ENCODE results near the gene GIMD1.
A peak's percentile ranks its signal among the peaks of the same experiment; 100 is the strongest.
"Not testable (repeated sequence)": the region's sequence is repeated elsewhere in the genome, so short reads cannot be mapped to it uniquely, and the experiment has no call there.

Gene GIMD1

GRCh38 chr4:106368678-106369077, at the start of gene GIMD1:
TSS of gene GIMD1 (minus strand) at chr4:106368778. CDS start at chr4:106367435, 1,343 bp downstream.
- TF ChIP-seq GATA1 (IDR thresholded peaks at IDR 0.05; ENCODE audit: low read depth, low read length) (no peak), POLR2A (IDR thresholded peaks at IDR 0.05; ENCODE audit: low read length) (no peak)
- no peak for DNase-seq

DNA sequence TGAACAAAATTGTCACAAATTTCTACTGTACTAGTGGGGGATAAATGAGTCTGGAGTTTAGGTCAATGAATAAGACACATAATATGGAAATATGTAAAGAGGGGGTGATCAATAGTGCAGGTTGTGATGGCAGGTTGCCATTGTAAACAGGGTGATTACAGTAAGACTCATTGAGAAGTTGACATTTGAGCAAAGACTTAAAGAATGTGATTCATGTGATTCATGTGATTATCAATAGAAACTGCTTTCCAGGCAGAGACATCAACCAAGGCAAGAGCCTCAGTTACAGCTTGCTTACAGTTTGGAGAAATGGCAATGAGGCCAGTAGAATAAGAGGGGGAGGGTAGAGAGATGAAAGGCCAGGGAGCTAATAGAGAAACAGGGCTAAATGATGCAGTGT, 45.8 kb upstream of the GIMD1 start:
- no peak for TF ChIP-seq GATA1 (IDR thresholded peaks at IDR 0.05; ENCODE audit: low read depth, low read length)
- no peak for TF ChIP-seq POLR2A (IDR thresholded peaks at IDR 0.05; ENCODE audit: low read length)
- no peak for DNase-seq

DNA sequence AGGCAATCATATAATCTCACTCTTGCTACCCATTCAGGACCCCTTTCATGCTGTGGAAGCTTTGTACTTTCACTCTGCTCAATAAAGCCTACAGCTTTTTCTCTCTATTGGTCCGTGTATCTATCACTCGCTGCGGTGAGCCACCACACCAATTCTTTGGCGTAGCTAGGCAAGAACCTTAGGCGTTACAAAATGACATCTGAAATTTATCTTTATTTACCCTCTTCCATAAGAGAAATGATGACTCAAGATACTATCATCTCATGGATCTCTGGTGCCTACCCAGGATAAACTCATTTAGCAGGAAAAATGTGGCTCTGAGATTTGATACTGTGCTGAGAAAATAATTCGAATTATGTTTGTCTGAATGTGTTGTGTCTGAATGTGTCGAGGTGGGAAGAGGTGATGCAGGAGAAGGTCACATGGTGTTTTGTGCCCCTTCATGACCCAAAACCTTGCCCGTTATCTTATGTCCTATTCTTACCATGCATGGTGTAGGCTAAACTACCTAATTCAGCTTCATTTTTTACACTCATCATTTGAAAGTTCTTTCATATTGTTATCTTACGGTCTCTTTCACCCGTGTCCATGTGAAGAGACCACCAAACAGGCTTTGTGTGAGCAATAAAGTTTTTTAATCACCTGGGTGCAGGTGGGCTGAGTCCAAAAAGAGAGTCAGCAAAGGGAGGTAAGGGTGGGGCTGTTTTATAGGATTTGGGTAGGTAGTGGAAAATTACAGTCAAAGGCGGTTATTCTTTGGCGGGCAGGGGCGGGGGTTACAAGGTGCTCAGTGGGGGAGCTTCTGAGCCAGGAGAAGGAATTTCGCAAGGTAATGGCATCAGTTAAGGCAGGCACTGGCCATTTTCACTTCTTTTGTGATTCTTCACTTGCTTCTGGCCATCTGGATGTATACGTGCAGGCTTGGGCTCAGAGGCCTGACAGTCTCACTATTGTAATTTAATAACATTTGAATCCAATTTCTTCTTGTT, 41.6 kb upstream of the GIMD1 start:
- no peak for DNase-seq
- TF ChIP-seq POLR2A (IDR thresholded peaks at IDR 0.05; ENCODE audit: low read length) (no peak), GATA1 (IDR thresholded peaks at IDR 0.05; ENCODE audit: low read depth, low read length) (no peak)

- not testable (repeated sequence) for DNase-seq
Measured at GRCh38 chr4:106408004-106408403, 39.4 kb upstream of the GIMD1 start.

DNA sequence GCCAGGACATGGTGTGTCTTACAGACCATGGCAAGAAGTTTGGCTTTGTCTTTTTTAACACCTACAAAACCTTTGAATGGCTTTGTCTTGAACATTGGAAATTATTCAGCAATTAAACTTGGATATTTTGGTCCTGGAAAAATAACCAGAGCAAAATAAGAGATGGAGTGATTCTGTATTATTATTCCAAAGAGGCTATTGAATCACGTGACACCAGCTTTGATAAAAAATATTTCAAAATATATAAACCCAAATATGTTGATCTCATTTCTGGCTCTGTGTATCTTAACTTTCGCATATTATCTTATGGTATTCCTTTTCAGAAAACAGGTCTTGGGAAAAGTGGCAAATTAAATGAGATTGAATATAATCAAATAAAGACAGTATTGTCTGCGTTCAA, 32.6 kb upstream of the GIMD1 start:
- no peak for DNase-seq
- TF ChIP-seq POLR2A (IDR thresholded peaks at IDR 0.05; ENCODE audit: low read length) = no peak
- TF ChIP-seq GATA1 (IDR thresholded peaks at IDR 0.05; ENCODE audit: low read depth, low read length) = no peak

DNA sequence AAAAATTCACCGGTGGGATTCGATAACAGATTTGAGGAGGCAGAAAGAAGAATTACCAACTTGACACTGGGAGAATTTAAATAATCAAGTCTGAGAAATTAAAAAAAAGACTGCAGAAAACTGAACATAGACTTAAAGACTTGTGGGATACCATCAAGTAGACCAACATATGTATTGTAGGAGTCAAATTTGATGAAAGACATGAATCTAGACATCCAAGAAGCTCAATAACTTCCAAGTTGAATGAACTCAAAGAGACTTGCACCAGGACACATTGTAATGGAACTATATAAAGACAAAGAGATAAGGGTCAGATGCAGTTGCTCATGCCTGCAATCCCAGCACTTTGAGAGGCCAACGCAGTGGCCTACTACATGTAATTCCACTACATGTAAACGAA, 30.3 kb upstream of the GIMD1 start:
- not testable (repeated sequence) for DNase-seq

DNA sequence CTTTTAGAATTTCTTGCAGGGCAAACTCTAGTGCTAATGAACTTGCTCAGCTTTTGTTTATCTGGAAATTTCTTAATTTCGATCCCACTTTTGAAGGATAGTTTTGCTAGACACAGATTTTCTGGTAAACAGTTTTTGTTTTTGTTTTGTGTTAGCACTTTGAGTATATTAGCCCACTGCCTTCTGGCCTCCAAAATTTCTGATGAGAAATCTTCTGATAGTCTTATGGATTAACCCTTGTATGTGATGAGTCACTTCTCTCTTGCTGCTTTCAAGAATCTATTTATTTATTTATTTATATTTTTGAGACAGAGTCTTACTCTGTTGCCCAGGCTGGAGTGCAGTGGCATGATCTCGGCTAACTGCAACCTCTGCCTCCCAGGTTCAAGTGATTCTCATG, 27.0 kb upstream of the GIMD1 start:
- DNase-seq = no peak
- no peak for TF ChIP-seq GATA1 (IDR thresholded peaks at IDR 0.05; ENCODE audit: low read depth, low read length)
- no peak for TF ChIP-seq POLR2A (IDR thresholded peaks at IDR 0.05; ENCODE audit: low read length)

DNA sequence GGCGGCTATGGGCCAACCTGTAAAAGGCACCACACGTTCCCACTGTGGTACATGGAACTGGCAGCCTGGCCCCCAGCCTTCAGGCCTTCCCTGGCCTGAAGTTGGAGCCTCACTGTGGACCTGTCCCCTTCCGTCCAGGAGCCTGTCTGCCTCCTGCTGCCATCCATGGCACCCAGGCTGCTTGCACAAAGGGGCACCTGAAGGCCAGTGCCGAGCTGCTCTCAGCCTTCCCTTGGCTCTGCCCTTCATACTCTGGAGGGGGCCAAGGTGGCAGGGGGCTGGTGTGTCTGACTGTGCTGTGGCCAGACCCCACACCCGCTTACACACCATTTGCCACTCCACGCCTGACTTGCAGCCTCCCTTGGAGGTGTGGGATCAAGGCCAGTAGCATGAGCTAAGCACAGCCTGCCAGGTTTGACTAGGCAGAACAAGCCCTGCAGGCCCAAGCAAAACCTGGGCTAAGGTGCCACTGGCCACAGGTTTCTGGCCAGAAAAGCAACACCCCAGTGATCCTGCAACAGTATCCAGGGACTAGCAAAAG, 17.3 kb upstream of the GIMD1 start:
- no peak for TF ChIP-seq POLR2A (IDR thresholded peaks at IDR 0.05; ENCODE audit: low read length)
- no peak for TF ChIP-seq GATA1 (IDR thresholded peaks at IDR 0.05; ENCODE audit: low read depth, low read length)
- no peak for DNase-seq

DNA sequence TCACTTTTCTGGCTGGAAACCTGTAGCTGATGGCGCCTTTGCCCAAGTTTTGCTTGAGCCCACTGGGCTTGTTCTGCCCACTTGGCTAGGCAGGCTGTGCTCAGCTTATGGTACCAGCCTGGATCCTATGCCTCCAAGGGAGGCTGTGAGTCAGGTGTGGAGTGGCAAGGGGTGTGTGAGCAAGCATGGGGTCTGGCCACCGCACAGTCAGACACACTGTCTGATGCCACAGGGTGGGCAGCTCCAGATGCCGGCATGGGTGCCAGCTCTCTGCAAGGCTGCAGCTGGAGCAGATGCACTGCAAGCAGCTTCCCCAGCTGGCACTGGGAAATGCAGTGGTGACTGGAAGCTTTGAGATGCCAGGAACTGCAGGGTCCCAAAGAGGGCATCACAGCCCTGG, 16.3 kb upstream of the GIMD1 start:
- TF ChIP-seq GATA1 (IDR thresholded peaks at IDR 0.05; ENCODE audit: low read depth, low read length) (no peak), POLR2A (IDR thresholded peaks at IDR 0.05; ENCODE audit: low read length) (no peak)
- DNase-seq = no peak

DNA sequence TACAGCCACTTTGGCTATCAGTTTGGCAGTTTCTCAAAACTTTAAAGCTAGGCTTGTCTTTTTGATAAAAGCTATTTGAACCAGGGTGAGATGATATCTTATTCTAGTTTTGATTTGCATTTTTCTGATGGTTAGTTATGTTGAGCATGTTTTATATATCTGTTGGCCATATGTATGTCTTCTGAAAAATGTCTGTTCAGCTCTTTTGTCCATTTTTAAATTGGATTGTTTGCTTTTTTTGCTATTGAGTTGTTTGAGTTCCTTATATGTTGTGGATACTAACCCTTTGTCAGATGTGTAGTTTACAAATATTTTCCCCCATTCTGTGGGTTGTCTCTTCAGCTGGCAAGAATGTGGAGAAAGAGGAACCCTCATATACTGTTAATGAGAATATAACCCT, 11.6 kb upstream of the GIMD1 start:
- TF ChIP-seq POLR2A (IDR thresholded peaks at IDR 0.05; ENCODE audit: low read length) = no peak
- TF ChIP-seq GATA1 (IDR thresholded peaks at IDR 0.05; ENCODE audit: low read depth, low read length) = no peak
- DNase-seq = no peak

DNA sequence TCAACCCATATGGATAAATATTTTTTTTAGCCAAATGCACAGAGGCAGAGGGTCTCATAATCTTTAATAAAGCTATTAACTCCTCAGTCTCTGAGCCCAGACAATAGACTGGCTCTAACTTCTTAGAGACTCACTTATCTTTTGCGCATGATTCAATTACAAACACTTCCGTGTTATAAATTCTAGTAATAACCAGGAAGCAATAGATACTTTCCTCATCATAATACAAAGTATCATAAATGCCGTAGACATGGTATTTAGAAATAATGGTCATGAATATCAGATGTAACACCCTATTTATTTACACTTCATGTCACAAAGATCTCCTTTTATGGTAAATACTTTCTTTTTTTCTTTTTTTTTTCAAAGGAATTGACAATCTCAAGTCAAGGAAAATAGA, 4.4 kb upstream of the GIMD1 start:
- no peak for DNase-seq
- TF ChIP-seq POLR2A (IDR thresholded peaks at IDR 0.05; ENCODE audit: low read length) (no peak), GATA1 (IDR thresholded peaks at IDR 0.05; ENCODE audit: low read depth, low read length) (no peak)

DNA sequence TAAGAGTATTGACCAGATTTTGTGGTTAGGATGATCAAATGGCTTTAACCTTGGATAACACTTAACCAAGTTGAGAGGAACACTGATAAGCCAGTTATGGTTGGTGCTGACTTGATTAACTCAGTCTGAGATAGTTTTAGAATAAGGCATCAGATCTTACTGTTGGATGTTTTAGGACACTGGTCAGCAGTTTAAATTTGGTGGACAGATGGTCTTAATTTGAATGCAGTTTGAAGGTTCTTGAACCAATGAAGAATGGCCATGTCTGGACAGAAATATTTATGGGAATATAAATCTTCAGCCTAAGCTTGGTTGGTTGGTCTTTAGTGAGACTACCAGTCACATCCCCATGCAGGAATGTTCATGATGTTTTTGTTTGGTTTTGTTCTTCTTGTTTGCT, 2.6 kb upstream of the GIMD1 start:
- TF ChIP-seq POLR2A (IDR thresholded peaks at IDR 0.05; ENCODE audit: low read length) (no peak), GATA1 (IDR thresholded peaks at IDR 0.05; ENCODE audit: low read depth, low read length) (no peak)
- no peak for DNase-seq

- no peak for DNase-seq
- TF ChIP-seq POLR2A (IDR thresholded peaks at IDR 0.05; ENCODE audit: low read length) (no peak), GATA1 (IDR thresholded peaks at IDR 0.05; ENCODE audit: low read depth, low read length) (no peak)
Measured at GRCh38 chr4:106370214-106370613, 1.6 kb upstream of the GIMD1 start.

- no peak for TF ChIP-seq POLR2A (IDR thresholded peaks at IDR 0.05; ENCODE audit: low read length)
- no peak for TF ChIP-seq GATA1 (IDR thresholded peaks at IDR 0.05; ENCODE audit: low read depth, low read length)
- DNase-seq = peak; percentile 63 to 67
Measured at GRCh38 chr4:106369456-106370060, 980 bp upstream of the GIMD1 start.

- no peak for DNase-seq
- no peak for TF ChIP-seq POLR2A (IDR thresholded peaks at IDR 0.05; ENCODE audit: low read length)
Measured at GRCh38 chr4:106367072-106367471, 1.5 kb downstream of the GIMD1 start.

All from erythroblast (primary cell).